ENCODE results near the gene HOXA3. TPM values are rescaled to one million over a fixed set of nuclear protein-coding genes. Genes with fewer than 3 reads are reported as not detected.

HOXA3 gene
- total RNA-seq, 1 experiment from 2014 or later: not detected

GRCh38 chr7:27182285-27182841 is 30.0 kb upstream of the HOXA3 start:
- Histone ChIP-seq H3K23ac (ENCODE audit: insufficient read length, low read depth, low read length) (no peak overlapping the region), H3K9me3 (ENCODE audit: control insufficient read depth, low read depth, low read length) (no peaks in the 10 kb centered on the region), H3K9ac (ENCODE audit: extremely low read depth, insufficient read length, low read length) (no peak overlapping the region), H3K79me2 (ENCODE audit: insufficient read depth, low read length) (no peaks in the 10 kb centered on the region), H2AFZ (ENCODE audit: low read length) (no peak overlapping the region), H3K4me2 (ENCODE audit: insufficient read depth, insufficient read length, low read length) (no peak overlapping the region), H3K4ac (ENCODE audit: low read depth, low read length) (no peak overlapping the region), H4K5ac (ENCODE audit: insufficient read length, low read depth, low read length) (no peak overlapping the region), H4K8ac (replicated peaks; ENCODE audit: insufficient read length, low read depth, low read length) (no peak overlapping the region), H3K23me2 (ENCODE audit: insufficient read length, low read depth, low read length, poor library complexity, severe bottlenecking) (no peaks in the 10 kb centered on the region), H3K27me3 (ENCODE audit: insufficient read depth, low read length) (peaks cover 96% of the 10 kb centered on the region), H3T11ph (ENCODE audit: low read length) (no peak overlapping the region), H3K4me1 (ENCODE audit: insufficient read depth, low read length) (no peaks in the 10 kb centered on the region), H3K56ac (ENCODE audit: insufficient read length, low read depth, low read length) (no peak overlapping the region), H3K27ac (ENCODE audit: insufficient read length, low read depth, low read length) (no peak overlapping the region), H3K79me1 (ENCODE audit: insufficient read depth, low read depth, low read length, poor library complexity, severe bottlenecking) (no peaks in the 10 kb centered on the region), H2AK5ac (ENCODE audit: insufficient read length, low read length) (no peak overlapping the region), H2BK15ac (ENCODE audit: low read depth, low read length) (no peak overlapping the region), H3K18ac (ENCODE audit: insufficient read length, low read depth, low read length) (no peak overlapping the region), H2BK120ac (ENCODE audit: low read depth, low read length, poor library complexity, severe bottlenecking) (no peak overlapping the region), H3K14ac (ENCODE audit: insufficient read depth, low read length) (no peak overlapping the region), H4K20me1 (ENCODE audit: control insufficient read depth, insufficient read depth, insufficient read length) (no peaks in the 10 kb centered on the region), H2BK20ac (ENCODE audit: low read depth, low read length, poor library complexity, severe bottlenecking) (no peak overlapping the region), H2BK12ac (ENCODE audit: insufficient read length, low read depth, low read length) (no peak overlapping the region), H4K91ac (ENCODE audit: insufficient read length, low read depth, low read length) (no peak overlapping the region), H2BK5ac (ENCODE audit: insufficient read length, low read length) (no peak overlapping the region)
- TF ChIP-seq CTCF (conservative IDR thresholded peaks at IDR 0.05): no peak
- no peak overlapping the region for H3K4me3 Mint-ChIP-seq
- H3K4me1 Mint-ChIP-seq: peaks cover 9 to 37% of the 10 kb centered on the region in 2 experiments
- H3K27ac Mint-ChIP-seq: no peak overlapping the region
- H3K36me3 Mint-ChIP-seq (ENCODE audit: insufficient read depth in 1 of 3, low read depth in 3 of 3): peaks cover 0 to 2% (median 0%) of the 10 kb centered on the region in 3 experiments; a peak in 4 of 7 replicates
- peaks cover 100% of the 10 kb centered on the region for H3K27me3 Mint-ChIP-seq (ENCODE audit: low read depth)
- WGBS (ENCODE audit: extremely low coverage, insufficient read length, low lambda C conversion rate): no CpG with 5 or more reads among the region's 4 CpGs
- H3K9me3 Mint-ChIP-seq: peaks cover 2 to 25% of the 10 kb centered on the region in 2 experiments; a peak in 2 of 5 replicates
- peak; percentile 18 for DNase-seq

Data from H9 (cell line).